ENCODE results near the gene FREM3.

DNA sequence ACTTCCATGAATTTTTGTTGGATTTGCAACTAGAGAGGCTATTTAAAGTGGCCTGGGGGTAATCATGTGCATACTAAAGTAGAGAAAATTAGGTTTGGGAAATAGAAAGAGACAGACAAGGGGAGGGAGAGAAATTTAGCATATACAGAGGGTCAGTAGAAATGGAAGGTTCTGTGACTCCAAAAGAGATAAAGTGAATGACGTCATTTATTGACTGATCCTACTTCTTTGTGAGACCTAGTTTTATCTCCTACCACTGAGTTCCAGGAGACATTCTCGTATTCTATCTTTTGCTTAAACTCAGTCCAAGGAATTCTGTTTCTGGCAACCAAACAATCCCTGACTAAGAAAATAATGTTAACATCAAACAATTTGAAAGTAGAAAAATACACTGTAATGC is 42.4 kb upstream of the FREM3 start:
- TF ChIP-seq GATA2 (IDR thresholded peaks at IDR 0.05; ENCODE audit: low read depth, low read length) = no peak
- TF ChIP-seq GATA3 (IDR thresholded peaks at IDR 0.05; ENCODE audit: low read depth, low read length) = no peak

Measured in SH-SY5Y (cell line).